HG03439 (cell line): ENCODE results near the gene RTEL1.

Experiments
- ATAC-seq: cut with Tn5 transposase; IDR thresholded peaks from one replicate; pipeline ENCODE4 v1.9.1; 2021; ENCODE audit warnings: mild to moderate bottlenecking, moderate library complexity; ENCODE audit not compliant: unreplicated experiment

The RTEL1 gene

DNA sequence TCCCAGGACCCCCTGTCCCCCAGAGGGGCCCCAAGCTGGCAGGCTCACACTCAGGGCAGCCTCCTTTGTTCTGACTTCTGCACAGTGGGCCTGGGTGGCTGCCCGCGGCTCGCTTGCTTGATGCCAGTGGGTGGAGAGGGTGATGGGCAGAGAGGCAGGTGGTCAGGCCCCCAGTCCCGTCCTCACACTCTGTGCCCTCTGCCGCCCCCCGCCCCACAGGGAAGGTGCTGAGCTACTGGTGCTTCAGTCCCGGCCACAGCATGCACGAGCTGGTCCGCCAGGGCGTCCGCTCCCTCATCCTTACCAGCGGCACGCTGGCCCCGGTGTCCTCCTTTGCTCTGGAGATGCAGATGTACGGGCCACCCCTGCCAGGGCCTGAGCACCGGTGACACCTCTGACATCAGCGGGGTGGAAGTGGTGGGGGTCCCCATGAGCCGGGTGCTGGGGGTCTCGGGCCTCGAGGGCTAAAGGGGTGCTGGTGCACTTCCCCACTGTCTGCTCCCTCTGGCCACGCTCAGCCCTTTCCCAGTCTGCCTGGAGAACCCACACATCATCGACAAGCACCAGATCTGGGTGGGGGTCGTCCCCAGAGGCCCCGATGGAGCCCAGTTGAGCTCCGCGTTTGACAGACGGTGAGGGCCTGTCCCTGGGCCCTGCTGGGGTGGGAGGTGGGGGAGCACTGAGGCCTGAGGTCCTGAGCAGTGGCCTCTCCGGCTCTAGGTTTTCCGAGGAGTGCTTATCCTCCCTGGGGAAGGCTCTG is 29.5 kb downstream of the RTEL1 start:
- ATAC-seq = no peak

DNA sequence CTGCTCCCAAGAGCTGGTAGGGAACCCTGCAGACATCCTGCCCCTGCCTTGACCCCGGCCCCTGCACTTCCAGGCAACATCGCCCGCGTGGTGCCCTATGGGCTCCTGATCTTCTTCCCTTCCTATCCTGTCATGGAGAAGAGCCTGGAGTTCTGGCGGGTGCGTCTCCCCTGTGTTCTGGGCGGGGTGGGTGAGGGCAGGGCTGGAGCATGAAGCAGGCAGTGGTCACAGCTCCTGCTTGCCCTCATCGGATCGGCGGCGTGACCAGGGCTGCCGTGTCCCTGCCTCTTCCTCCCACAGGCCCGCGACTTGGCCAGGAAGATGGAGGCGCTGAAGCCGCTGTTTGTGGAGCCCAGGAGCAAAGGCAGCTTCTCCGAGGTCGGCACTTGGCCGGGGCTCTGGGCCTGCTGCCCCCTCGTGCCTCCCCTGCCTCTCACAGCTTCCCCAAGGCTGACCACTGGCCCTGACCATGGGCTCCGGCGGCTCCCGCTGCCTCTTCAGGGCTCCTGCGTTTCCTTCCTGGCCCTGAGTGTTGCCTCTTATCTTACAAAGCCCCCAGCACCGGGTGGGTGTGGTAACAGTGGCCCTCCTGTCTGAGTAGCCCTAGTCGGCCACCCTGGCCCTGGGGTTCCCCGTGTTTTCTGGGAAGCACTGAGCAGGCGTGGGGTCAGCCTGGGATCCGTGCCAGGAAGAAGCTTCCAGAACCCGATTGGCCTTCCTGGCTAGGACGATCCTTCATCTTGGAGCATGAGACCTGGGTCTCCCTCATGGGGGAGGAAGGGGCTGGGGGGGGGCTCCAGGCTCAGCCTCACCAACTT is 30.3 kb downstream of the RTEL1 start:
- ATAC-seq = no peak

DNA sequence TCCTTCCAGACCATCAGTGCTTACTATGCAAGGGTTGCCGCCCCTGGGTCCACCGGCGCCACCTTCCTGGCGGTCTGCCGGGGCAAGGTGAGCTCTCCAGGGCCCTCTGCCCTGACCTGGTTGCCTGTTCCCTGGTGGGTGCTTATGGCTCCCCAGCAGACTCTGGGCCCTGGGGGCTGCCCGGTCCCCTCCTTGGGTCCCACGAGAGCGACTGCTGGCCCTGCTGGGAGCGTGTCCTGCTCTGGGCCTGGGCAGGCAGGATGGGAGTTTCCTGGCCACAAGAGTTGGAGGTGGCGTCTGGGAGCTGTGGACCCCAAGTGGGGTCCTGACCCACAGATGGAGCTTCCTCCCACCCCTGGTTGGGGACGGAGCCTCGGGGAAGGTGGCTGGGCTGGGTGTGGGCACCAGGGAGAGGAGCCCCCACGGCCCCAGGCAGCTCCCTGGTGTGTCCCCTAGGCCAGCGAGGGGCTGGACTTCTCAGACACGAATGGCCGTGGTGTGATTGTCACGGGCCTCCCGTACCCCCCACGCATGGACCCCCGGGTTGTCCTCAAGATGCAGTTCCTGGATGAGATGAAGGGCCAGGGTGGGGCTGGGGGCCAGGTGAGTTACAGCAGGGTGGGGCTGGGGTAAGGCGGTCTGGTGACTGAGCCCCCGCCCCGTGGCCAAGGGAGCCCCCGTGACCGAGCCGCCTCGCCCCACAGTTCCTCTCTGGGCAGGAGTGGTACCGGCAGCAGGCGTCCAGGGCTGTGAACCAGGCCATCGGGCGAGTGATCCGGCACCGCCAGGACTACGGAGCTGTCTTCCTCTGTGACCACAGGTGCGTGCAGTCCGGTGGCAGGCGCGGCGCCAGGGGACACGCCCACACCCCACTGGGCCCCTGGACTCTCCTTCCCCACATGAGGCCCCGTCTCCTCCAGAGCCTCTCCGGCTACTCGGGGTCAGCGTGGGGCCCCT is 31.2 kb downstream of the RTEL1 start:
- ATAC-seq = no peak

- ATAC-seq = no peak
These were observed 32.1 kb downstream of the RTEL1 start for GRCh38 chr20:63690003-63690897.

GRCh38 chr20:63690898-63691710 is 33.0 kb downstream of the RTEL1 start:
- ATAC-seq = no peak

DNA sequence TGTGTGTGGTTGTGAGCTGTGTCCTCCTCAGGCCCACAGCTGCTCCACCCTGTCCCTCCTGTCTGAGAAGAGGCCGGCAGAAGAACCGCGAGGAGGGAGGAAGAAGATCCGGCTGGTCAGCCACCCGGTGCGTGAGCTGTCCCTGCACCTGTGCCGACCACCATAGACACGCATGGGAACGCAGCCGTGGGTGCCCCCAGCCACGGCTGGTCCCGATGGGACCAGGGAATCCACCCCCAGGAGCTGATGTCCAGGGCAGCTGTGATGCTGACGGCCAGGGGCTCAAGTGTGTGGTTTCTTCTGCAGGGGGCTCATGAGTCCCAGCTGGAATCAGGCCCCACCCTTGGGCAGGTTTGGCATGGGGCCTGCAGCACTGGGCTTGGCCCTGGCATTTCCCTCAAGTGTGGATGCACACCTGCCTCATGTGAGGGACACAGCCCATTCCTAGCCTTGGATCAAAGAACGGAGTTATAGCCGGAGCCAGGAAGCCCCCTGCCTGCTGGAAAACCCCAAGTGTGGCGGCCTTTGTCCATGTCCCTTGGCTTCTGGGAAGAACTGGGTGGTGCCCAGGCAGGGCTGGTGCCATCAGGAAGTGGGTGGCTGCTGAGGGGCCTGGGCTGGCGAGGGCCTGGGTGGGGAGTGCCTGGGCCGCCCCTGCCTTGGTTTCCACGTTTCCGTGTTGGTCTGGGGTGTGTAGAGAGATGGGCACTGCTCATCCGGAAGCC is 33.8 kb downstream of the RTEL1 start:
- ATAC-seq = no peak

DNA sequence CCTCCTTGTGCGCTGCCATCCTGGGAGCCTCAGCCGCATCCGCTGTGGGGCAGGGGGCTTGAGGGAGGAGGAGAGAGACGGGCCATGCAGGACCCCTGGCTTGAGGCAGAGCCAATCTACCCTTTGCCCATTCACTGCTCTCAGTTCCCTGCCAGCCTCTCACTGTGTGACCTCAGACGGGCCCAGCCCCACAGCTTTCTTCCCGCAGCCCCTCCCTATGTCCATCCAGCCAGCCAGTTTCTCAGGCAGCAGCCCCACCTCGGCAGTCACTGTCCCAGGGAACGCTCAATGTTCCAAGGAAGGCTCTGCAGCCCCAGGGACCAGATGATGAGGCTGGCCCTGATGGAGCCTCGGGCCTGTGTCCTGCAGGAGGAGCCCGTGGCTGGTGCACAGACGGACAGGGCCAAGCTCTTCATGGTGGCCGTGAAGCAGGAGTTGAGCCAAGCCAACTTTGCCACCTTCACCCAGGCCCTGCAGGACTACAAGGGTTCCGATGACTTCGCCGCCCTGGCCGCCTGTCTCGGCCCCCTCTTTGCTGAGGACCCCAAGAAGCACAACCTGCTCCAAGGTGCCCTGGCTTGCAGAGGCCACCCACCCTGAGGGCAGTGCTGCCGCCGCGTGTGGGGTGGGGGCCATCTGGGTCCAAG is 34.4 kb downstream of the RTEL1 start:
- ATAC-seq = no peak

- ATAC-seq = no peak
These were observed 35.1 kb downstream of the RTEL1 start for GRCh38 chr20:63693083-63693732.

DNA sequence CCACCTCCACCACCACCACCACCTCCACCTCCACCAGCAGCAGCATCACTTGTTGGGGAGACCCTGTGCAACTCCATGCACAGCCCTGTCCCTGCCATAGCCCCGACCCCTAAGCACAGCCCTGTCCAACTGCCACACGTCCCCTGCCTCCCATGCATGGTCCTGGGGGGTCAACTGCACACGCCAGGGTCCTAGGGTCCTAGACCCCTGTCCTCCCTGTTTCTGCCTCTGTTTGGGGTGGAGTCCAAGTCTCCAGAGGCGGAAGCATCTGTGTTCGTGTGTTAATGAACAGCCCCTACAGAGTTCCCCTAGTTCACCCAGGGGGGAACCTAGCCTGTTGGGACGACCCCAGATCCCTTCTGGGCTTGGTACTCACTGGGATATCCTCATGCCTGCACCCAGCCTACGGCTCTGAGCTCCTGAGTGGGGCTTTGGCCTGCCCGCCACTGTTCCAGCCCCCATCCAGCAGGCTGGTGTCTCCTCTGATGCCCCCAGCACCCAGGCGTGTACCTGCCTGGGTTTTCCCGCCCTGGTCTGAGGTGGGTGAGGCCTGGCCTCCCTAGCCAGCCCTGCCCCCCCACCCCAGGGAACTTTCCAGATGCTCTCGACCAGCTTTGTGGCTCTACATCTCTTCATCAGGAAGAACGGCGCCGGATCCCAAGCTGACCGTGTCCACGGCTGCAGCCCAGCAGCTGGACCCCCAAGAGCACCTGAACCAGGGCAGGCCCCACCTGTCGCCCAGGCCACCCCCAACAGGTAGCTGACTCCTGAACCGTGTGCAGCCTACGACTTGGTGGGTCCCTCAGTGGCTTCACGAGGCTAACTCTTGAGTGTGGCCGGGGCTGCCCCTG is 35.8 kb downstream of the RTEL1 start:
- ATAC-seq = no peak

DNA sequence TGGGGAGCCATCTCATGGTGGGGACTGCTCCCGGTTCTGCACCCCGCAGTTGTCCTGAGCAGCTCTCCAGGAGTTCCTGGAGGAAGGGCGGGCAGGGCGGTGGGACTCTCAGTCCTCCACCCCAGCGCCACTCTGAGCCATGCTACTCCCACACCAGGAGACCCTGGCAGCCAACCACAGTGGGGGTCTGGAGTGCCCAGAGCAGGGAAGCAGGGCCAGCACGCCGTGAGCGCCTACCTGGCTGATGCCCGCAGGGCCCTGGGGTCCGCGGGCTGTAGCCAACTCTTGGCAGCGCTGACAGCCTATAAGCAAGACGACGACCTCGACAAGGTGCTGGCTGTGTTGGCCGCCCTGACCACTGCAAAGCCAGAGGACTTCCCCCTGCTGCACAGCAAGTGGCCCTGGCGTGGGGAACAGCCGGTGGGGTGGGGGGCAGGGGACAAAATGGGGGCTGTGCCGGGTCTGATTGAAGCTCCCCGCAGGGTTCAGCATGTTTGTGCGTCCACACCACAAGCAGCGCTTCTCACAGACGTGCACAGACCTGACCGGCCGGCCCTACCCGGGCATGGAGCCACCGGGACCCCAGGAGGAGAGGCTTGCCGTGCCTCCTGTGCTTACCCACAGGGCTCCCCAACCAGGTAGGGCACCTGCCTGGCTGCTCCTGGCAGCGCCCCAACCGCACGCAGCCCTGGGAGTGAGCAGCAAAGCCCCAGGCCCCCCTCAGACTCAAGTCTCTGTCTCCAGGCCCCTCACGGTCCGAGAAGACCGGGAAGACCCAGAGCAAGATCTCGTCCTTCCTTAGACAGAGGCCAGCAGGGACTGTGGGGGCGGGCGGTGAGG is 36.7 kb downstream of the RTEL1 start:
- ATAC-seq = no peak

DNA sequence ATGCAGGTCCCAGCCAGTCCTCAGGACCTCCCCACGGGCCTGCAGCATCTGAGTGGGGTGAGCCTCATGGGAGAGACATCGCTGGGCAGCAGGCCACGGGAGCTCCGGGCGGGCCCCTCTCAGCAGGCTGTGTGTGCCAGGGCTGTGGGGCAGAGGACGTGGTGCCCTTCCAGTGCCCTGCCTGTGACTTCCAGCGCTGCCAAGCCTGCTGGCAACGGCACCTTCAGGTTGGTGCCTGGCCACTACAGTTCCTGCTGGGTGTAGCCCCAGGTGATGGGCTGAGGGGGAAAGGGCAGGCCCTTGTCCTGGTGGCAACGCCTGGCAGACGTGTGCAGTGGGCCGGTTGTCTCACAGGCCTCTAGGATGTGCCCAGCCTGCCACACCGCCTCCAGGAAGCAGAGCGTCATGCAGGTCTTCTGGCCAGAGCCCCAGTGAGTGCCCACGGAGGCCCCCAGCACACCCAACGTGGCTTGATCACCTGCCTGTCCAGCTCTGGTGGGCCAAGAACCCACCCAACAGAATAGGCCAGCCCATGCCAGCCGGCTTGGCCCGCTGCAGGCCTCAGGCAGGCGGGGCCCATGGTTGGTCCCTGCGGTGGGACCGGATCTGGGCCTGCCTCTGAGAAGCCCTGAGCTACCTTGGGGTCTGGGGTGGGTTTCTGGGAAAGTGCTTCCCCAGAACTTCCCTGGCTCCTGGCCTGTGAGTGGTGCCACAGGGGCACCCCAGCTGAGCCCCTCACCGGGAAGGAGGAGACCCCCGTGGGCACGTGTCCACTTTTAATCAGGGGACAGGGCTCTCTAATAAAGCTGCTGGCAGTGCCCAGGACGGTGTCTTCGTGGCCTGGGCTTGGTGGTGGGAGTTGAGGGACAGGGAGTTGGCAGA is 37.6 kb downstream of the RTEL1 start:
- ATAC-seq = no peak

GRCh38 chr20:63696306-63696627 is 38.2 kb downstream of the RTEL1 start:
- no peak for ATAC-seq

GRCh38 chr20:63696628-63697356 is 38.7 kb downstream of the RTEL1 start, which contains the start of gene TNFRSF6B:
Gene TNFRSF6B (plus strand): TSS chr20:63696652. CDS start chr20:63696768, 116 bp downstream.
- no peak for ATAC-seq

- no peak for ATAC-seq
These were observed 39.3 kb downstream of the RTEL1 start for GRCh38 chr20:63697357-63697867.
